HepG2 (cell line): ENCODE measurements around the gene HOTAIR. TPM values are rescaled to one million over a fixed set of nuclear protein-coding genes. Genes with fewer than 3 reads are reported as not detected.

Experiments
- AHR ChIP-seq: IDR thresholded peaks from 2 replicates; pipeline ENCODE4 v1.6.1; 2018; ENCODE audit warnings: missing genetic modification reagents, missing compliant biosample characterization
- ELF1 ChIP-seq: sonication (generic); formaldehyde crosslinking; IDR thresholded peaks from 2 replicates; pipeline ENCODE4 v1.4.0; 2020; ENCODE audit warnings: missing genetic modification reagents
- HOXD1 ChIP-seq: sonication (generic); formaldehyde crosslinking; IDR thresholded peaks from 2 replicates; pipeline ENCODE4 v1.5.0; 2020; ENCODE audit warnings: missing genetic modification reagents
- MXI1 ChIP-seq: IDR thresholded peaks from 3 replicates; pipeline ENCODE4 v1.6.1; 2012; ENCODE audit warnings: low read depth, low read length, inconsistent platforms, borderline replicate concordance
- PBX2 ChIP-seq: IDR thresholded peaks from 2 replicates; pipeline ENCODE4 v1.6.1; 2016; ENCODE audit warnings: control low read depth
- RARG ChIP-seq: sonication (generic); formaldehyde crosslinking; IDR thresholded peaks from 2 replicates; pipeline ENCODE4 v1.4.0; 2020; ENCODE audit warnings: low read depth, mild to moderate bottlenecking, missing genetic modification reagents
- SMARCC2 ChIP-seq: fragments of 450-650 bp; IDR thresholded peaks from 2 replicates; pipeline ENCODE4 v1.6.1; 2017; ENCODE audit warnings: antibody characterized with exemption, mild to moderate bottlenecking
- ZNF207 ChIP-seq: fragments of 450-650 bp; IDR thresholded peaks from 2 replicates; pipeline ENCODE4 v1.6.1; 2016; ENCODE audit warnings: antibody characterized with exemption, borderline replicate concordance
- ZNF224 ChIP-seq: sonication (generic); formaldehyde crosslinking; IDR thresholded peaks from 2 replicates; pipeline ENCODE4 v1.5.0; 2020; ENCODE audit warnings: mild to moderate bottlenecking, missing genetic modification reagents
- ZNF235 ChIP-seq: sonication (generic); formaldehyde crosslinking; IDR thresholded peaks from 2 replicates; pipeline ENCODE4 v1.8.1; 2023; ENCODE audit warnings: mild to moderate bottlenecking, missing genetic modification reagents, borderline replicate concordance
- ZNF253 ChIP-seq: sonication (generic); formaldehyde crosslinking; IDR thresholded peaks from 2 replicates; pipeline ENCODE4 v1.8.0; 2022; ENCODE audit warnings: mild to moderate bottlenecking, missing genetic modification reagents, borderline replicate concordance
- ZNF513 ChIP-seq: sonication (generic); formaldehyde crosslinking; conservative IDR thresholded peaks from 2 replicates; pipeline ENCODE4 v1.5.0; 2020; ENCODE audit warnings: missing genetic modification reagents
- ZNF570 ChIP-seq: sonication (generic); formaldehyde crosslinking; IDR thresholded peaks from 2 replicates; pipeline ENCODE4 v1.4.0; 2020; ENCODE audit warnings: mild to moderate bottlenecking, missing genetic modification reagents, borderline replicate concordance
- ZNF816 ChIP-seq: sonication (generic); formaldehyde crosslinking; IDR thresholded peaks from 2 replicates; pipeline ENCODE4 v1.8.0; 2022; ENCODE audit warnings: missing genetic modification reagents, mild to moderate bottlenecking, borderline replicate concordance
- polyA plus RNA-seq, 8 experiments: library from polyadenylated mRNA; depleted of rRNA in 3 of 8; stranded (reverse) in 7 of 8; unstranded in 1 of 8; fragments of >200 nt; fragmentation: Illumina TruSeq in 4 of 8; extraction: Trizol in 4 of 8; gene quantifications; 2 replicates each; pipeline versions ENCODE4 v1.2.1 to v1.2.3, GENCODE V29; 2011 to 2016; ENCODE audit warnings: low read depth in 4 of 8, missing spikeins in 1 of 8, mixed read lengths in 1 of 8; ENCODE audit not compliant: insufficient read depth in 1 of 8
- total RNA-seq, 5 experiments: library from RNA; depleted of rRNA; stranded (reverse); fragments of >200 nt; fragmentation: Illumina TruSeq; extraction: Trizol; gene quantifications; 2 replicates each; pipeline ENCODE4 v1.2.3, GENCODE V29; 2016; ENCODE audit warnings: low read depth in 1 of 5
- TF ChIP-seq, protein P1 (sequence below): sonication (generic); formaldehyde crosslinking; IDR thresholded peaks from 2 replicates; pipeline ENCODE4 v1.4.0; 2020; ENCODE audit warnings: low read depth, missing genetic modification reagents
- TF ChIP-seq, protein P2 (sequence below): sonication (generic); formaldehyde crosslinking; IDR thresholded peaks from 2 replicates; pipeline ENCODE4 v1.4.0; 2020; ENCODE audit warnings: missing genetic modification reagents
- TF ChIP-seq, protein P3 (sequence below): sonication (generic); formaldehyde crosslinking; IDR thresholded peaks from 2 replicates; pipeline ENCODE4 v1.8.0; 2022; ENCODE audit warnings: missing genetic modification reagents, mild to moderate bottlenecking, inconsistent platforms, borderline replicate concordance

The HOTAIR gene
- total and polyA plus RNA-seq, 2 of the 13 experiments (the other 11 are each of a cell fraction or from before 2014, with no cell fraction given) = not detected

DNA sequence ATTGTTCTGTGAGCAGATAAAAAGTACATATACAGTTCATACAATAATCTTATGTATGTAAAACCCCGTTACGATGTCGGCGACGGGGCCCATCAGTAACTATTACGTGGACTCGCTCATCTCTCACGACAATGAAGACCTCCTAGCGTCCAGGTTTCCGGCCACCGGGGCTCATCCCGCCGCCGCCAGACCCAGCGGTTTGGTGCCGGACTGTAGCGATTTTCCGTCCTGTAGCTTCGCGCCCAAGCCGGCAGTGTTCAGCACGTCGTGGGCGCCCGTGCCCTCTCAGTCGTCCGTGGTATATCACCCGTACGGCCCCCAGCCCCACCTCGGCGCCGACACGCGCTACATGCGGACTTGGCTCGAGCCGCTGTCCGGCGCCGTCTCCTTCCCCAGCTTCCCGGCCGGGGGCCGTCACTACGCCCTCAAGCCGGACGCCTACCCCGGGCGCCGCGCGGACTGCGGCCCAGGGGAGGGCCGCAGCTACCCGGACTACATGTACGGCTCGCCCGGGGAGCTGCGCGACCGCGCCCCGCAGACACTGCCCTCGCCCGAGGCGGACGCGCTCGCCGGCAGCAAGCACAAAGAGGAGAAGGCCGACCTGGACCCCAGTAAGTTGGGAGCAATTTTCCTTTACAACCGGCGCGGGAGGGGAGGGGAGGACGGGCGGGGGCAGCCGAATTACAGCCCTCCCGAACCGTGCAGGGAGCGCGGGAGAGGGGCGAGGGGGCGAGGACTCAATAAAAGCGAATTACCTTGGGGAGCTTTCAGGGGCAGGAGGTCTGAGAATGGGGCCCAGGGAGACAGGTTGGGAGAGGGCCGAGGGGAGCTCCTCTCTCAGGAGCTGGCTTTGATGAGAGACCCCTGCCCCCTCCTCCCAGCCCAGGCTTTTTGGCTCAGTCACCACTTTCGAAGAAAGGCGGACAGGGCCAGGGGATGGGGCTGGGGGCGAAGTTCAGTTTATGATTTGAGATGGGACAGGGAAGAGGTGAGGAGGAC, 25.7 kb upstream of the HOTAIR start, which contains the start of gene HOXC9 (continued):
- TF ChIP-seq, protein P1, sequence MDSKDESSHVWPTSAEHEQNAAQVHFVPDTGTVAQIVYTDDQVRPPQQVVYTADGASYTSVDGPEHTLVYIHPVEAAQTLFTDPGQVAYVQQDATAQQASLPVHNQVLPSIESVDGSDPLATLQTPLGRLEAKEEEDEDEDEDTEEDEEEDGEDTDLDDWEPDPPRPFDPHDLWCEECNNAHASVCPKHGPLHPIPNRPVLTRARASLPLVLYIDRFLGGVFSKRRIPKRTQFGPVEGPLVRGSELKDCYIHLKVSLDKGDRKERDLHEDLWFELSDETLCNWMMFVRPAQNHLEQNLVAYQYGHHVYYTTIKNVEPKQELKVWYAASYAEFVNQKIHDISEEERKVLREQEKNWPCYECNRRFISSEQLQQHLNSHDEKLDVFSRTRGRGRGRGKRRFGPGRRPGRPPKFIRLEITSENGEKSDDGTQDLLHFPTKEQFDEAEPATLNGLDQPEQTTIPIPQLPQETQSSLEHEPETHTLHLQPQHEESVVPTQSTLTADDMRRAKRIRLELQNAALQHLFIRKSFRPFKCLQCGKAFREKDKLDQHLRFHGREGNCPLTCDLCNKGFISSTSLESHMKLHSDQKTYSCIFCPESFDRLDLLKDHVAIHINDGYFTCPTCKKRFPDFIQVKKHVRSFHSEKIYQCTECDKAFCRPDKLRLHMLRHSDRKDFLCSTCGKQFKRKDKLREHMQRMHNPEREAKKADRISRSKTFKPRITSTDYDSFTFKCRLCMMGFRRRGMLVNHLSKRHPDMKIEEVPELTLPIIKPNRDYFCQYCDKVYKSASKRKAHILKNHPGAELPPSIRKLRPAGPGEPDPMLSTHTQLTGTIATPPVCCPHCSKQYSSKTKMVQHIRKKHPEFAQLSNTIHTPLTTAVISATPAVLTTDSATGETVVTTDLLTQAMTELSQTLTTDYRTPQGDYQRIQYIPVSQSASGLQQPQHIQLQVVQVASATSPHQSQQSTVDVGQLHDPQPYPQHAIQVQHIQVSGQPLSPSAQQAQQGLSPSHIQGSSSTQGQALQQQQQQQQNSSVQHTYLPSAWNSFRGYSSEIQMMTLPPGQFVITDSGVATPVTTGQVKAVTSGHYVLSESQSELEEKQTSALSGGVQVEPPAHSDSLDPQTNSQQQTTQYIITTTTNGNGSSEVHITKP (CRISPR knock-in tag) = no peak
- TF ChIP-seq ZNF816 = no peak
- no peak for TF ChIP-seq PBX2 (CRISPR knock-in tag)
- no peak for TF ChIP-seq ZNF207
- no peak for TF ChIP-seq AHR
- TF ChIP-seq, protein P2, sequence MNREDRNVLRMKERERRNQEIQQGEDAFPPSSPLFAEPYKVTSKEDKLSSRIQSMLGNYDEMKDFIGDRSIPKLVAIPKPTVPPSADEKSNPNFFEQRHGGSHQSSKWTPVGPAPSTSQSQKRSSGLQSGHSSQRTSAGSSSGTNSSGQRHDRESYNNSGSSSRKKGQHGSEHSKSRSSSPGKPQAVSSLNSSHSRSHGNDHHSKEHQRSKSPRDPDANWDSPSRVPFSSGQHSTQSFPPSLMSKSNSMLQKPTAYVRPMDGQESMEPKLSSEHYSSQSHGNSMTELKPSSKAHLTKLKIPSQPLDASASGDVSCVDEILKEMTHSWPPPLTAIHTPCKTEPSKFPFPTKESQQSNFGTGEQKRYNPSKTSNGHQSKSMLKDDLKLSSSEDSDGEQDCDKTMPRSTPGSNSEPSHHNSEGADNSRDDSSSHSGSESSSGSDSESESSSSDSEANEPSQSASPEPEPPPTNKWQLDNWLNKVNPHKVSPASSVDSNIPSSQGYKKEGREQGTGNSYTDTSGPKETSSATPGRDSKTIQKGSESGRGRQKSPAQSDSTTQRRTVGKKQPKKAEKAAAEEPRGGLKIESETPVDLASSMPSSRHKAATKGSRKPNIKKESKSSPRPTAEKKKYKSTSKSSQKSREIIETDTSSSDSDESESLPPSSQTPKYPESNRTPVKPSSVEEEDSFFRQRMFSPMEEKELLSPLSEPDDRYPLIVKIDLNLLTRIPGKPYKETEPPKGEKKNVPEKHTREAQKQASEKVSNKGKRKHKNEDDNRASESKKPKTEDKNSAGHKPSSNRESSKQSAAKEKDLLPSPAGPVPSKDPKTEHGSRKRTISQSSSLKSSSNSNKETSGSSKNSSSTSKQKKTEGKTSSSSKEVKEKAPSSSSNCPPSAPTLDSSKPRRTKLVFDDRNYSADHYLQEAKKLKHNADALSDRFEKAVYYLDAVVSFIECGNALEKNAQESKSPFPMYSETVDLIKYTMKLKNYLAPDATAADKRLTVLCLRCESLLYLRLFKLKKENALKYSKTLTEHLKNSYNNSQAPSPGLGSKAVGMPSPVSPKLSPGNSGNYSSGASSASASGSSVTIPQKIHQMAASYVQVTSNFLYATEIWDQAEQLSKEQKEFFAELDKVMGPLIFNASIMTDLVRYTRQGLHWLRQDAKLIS (CRISPR knock-in tag) = no peak
- no peak for TF ChIP-seq ZNF235 (CRISPR knock-in tag)
- TF ChIP-seq, protein P3, sequence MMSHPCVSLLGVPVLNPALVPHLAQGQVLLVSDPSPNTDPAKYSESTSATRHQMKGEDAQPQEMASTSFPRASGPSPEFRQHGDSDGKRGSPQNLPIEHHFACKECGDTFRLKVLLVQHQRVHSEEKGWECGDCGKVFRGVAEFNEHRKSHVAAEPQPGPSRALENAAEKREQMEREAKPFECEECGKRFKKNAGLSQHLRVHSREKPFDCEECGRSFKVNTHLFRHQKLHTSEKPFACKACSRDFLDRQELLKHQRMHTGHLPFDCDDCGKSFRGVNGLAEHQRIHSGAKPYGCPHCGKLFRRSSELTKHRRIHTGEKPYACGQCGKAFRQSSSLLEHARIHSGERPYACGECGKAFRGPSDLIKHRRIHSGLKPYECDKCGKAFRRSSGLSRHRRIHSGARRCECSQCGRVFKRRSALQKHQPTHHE (CRISPR knock-in tag) = no peak
- no peak for TF ChIP-seq ELF1 (CRISPR knock-in tag)
- no peak for TF ChIP-seq ZNF224 (CRISPR knock-in tag)
- TF ChIP-seq SMARCC2 = no peak
- no peak for TF ChIP-seq ZNF570 (CRISPR knock-in tag)
- TF ChIP-seq RARG (CRISPR knock-in tag) = no peak
- TF ChIP-seq HOXD1 (CRISPR knock-in tag) = peak; percentile 58; the same call in 1 of the 2 replicates
- no peak for TF ChIP-seq ZNF253 (CRISPR knock-in tag)
- TF ChIP-seq MXI1 = no peak
- TF ChIP-seq ZNF513 = no peak
